ENCODE results near the gene SLC12A3. TPM values are rescaled to one million over a fixed set of nuclear protein-coding genes. Genes with fewer than 3 reads are reported as not detected.
A peak's percentile ranks its signal among the peaks of the same experiment; 100 is the strongest.

The SLC12A3 gene
- total and polyA plus RNA-seq, 2 of the 8 experiments (the other 6 are each of a cell fraction or from before 2014, with no cell fraction given): not detected

- TF ChIP-seq SP4 (IDR thresholded peaks at IDR 0.05; ENCODE audit: low read length) (no peak), POLR2AphosphoS5 (IDR thresholded peaks at IDR 0.05; ENCODE audit: low read depth, low read length) (peak; percentile 90), EP300 (IDR thresholded peaks at IDR 0.05; ENCODE audit: borderline replicate concordance in 1 of 2, low read depth in 2 of 2, low read length in 2 of 2) (peak in 1 of 2 experiments; percentile 45; a peak in 1 of 3 replicates), RBBP5 (IDR thresholded peaks at IDR 0.05; ENCODE audit: borderline replicate concordance, low read depth, low read length) (no peak), ZNF274 (IDR thresholded peaks at IDR 0.05; ENCODE audit: borderline replicate concordance, extremely low read depth, low read length) (no peak), SAP30 (IDR thresholded peaks at IDR 0.05; ENCODE audit: insufficient read depth, insufficient replicate concordance, low read length) (no peak), YY1 (IDR thresholded peaks at IDR 0.05; ENCODE audit: low read depth, low read length) (peak; percentile 79; the same call in 1 of the 2 replicates), CHD2 (IDR thresholded peaks at IDR 0.05; ENCODE audit: low read length) (peak; percentile 81), FOSL1 (IDR thresholded peaks at IDR 0.05; ENCODE audit: insufficient read depth, low read depth, low read length) (peak; percentile 52; the same call in 1 of the 2 replicates), GABPA (IDR thresholded peaks at IDR 0.05; ENCODE audit: borderline replicate concordance, insufficient read depth, low read length) (no peak), ATF3 (IDR thresholded peaks at IDR 0.05; ENCODE audit: insufficient read depth, low read depth, low read length) (peak; percentile 94), CTBP2 (IDR thresholded peaks at IDR 0.05; ENCODE audit: borderline replicate concordance, insufficient read depth, insufficient read length, low read length) (no peak), CREB1 (IDR thresholded peaks at IDR 0.05) (peak; percentile 92), NANOG (IDR thresholded peaks at IDR 0.05; ENCODE audit: insufficient read depth, low read depth, low read length, poor library complexity, severe bottlenecking) (no peak), KDM1A (IDR thresholded peaks at IDR 0.05; ENCODE audit: borderline replicate concordance, low read length) (no peak), CHD1 (IDR thresholded peaks at IDR 0.05; ENCODE audit: low read depth, low read length) (no peak), GTF2F1 (IDR thresholded peaks at IDR 0.05; ENCODE audit: borderline replicate concordance, low read depth, low read length) (peak; percentile 99), PHF8 (conservative IDR thresholded peaks at IDR 0.05; ENCODE audit: low read depth, low read length) (peak; percentile 87), TCF12 (IDR thresholded peaks at IDR 0.05; ENCODE audit: low read depth, low read length) (no peak), TAF7 (optimal IDR thresholded peaks at IDR 0.05; ENCODE audit: borderline replicate concordance, low read depth, low read length) (peak; percentile 85), SIRT6 (IDR thresholded peaks at IDR 0.05; ENCODE audit: low read length) (no peak), BACH1 (IDR thresholded peaks at IDR 0.05; ENCODE audit: low read length) (no peak), JUND (IDR thresholded peaks at IDR 0.05; ENCODE audit: low read length) (peak; percentile 69), JUN (IDR thresholded peaks at IDR 0.05; ENCODE audit: low read depth, low read length) (no peak)
Measured at GRCh38 chr16:56931892-56932720, 67.1 kb downstream of the SLC12A3 start, which contains the start of gene HERPUD1 (continued).

All from H1 (cell line).